NCI-H2107 treated with DMSO at 0.1 percent for 48 hours (cell line): ENCODE measurements around the gene FHOD1.

Experiments used
- DNase-seq: peaks from one replicate; lab custom pipeline; 2025; ENCODE audit not compliant: unreplicated experiment; lab: John Stamatoyannopoulos, UW

FHOD1 gene

GRCh38 chr16:67277999-67278772 is 30.9 kb upstream of the FHOD1 start:
- DNase-seq: no peak

- DNase-seq: no peak
These were observed 30.2 kb upstream of the FHOD1 start for GRCh38 chr16:67277294-67277998.

DNA sequence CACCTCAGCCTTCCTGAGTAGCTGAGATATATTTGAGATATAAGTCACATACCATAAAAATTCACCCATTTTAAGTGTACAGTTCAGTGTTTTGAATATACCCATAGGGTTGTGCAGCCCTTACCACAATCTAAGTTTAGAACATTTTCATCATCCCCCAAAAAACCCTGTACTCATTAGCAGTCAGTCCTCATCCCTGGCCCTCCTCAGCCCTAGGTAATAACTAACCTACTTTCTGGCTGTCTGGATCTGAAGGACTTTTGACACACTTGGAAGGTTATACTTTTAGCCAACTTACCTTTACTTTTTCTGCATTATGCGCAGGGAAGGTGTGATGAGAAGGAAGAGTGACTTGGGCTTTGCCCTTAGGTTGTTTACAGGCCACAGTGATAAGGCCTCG is 28.0 kb upstream of the FHOD1 start:
- DNase-seq: no peak

DNA sequence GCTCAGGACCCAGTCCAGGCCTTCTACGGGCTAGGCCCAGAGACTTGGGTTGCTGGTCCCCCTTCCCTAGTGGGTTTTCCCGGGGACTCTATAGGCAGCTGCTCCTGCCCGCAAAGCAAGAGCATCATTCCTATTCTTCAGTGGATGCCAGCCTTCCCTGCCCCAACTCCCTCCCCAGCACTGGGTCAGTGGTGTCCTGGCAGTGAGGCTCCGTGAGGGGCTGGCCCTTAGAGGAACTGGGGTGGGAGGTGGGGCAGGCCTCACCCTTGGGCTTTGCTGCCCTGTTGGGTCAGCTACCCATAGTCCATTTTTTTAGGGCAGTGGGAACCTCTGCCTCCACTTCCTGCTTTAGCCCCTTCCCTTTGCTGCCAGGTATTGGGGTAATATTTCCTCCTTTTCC is 24.2 kb upstream of the FHOD1 start:
- no peak for DNase-seq

DNA sequence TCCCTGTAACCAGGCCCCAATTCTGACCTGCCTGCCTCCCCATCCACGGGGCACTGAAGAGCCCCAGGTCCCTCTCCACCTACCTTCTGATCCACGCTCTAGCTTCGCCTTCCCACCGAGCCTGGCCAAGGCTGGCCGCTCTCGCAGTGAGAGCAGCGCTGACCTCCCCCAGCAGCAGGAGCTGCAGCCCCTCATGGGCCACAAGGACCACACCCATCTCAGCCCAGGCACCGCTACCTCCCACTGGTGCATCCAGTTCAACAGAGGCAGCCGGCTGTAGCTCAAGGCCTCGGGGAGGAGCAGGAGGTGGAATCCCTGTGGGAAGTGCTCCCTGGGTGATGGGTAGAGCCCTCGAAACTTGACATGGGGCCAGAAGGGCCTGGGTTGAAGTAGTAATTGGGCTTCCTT is 23.7 kb upstream of the FHOD1 start:
- DNase-seq: no peak

GRCh38 chr16:67269766-67270165 is 22.5 kb upstream of the FHOD1 start:
- DNase-seq: no peak

GRCh38 chr16:67268136-67268579 is 20.9 kb upstream of the FHOD1 start:
- DNase-seq: no peak

GRCh38 chr16:67265834-67266233 is 18.6 kb upstream of the FHOD1 start:
- DNase-seq: no peak

DNA sequence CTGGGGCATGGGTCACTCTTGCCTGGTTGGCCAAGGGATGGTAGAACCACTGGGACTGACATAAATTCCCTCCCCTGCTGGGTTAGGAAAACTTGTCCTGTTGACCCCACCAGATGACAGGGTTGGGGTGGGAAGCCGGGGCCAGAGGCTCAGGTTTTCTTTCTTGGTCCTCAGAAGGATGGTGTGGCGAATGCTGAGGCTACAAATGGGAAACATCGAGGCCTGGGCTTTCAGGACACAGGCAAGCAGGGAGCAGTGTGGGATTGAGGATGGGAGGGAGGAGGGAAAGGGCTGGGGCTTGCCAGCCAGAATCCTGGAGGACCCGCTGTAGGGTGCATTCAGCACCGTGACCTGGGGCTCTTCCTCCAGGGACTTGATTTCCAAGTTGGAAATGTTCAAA is 17.6 kb upstream of the FHOD1 start:
- no peak for DNase-seq

GRCh38 chr16:67264277-67264676 is 17.0 kb upstream of the FHOD1 start:
- DNase-seq: no peak

GRCh38 chr16:67263201-67263600 is 15.9 kb upstream of the FHOD1 start:
- no peak for DNase-seq

DNA sequence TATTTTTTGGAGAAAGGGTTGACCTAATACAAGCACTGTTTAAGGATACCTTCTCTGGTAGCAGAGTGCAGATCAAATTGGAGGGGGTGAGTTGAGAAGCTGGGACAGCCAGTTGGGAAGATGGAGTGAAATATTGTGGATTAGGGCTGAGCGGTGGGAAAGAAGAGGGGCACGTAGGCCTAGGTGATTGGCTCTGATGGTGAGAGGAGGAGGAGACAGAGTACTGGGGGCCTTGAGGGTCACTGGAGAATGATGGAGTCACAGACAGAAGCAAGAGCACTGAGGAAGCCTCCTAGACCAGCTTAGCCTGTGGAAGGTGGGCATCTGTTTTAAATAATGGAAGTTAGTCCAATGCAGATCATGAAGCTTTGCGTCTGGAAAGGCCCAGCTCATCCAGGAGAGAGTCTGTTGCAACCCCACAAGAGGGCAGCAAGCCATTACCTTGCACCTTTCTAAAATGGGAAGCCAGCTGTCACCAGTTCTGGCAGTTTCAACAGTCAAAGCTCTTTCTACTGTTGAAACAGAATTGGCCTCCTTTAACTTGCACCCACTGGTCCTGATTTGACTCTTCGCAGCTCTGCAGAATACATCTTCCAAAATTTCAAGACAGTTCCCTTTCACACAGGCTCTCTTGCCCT is 13.3 kb upstream of the FHOD1 start:
- DNase-seq: peak; percentile 71

GRCh38 chr16:67259705-67260104 is 12.4 kb upstream of the FHOD1 start:
- DNase-seq: no peak

- DNase-seq: no peak
These were observed 11.0 kb upstream of the FHOD1 start for GRCh38 chr16:67258161-67258835.

DNA sequence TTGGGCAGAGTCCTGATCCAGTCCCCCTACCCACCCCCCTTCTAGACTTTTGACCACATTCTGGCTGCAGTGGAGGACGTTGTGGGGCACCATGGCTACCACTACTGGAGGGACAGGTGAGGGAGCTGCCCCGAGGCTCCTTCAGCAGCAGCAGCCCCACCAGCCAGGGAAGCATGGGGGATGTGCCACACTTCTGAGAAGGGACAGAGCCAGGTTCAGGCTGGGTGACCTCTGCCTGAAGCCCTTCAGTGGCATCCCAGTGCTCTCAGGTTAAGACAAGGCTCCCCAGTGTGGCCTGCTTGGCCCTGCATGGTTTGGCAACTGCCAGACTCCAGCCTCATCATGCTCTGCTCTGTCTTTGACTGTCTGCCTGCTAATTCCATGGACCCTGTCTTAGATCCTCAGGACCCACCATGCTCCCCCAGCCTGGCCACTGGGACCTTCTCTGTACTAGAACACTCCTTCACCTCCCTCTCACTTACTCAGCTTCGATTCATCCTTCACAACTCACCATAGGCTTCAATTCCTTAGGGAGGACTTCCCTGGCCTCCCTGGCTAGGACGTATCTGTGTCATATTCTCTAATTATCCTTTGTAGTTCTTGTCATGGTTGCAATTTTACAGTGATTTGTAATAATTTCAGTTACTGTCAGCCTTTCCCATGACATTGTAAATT is 10.3 kb upstream of the FHOD1 start:
- DNase-seq: no peak

- no peak for DNase-seq
These were observed 9.5 kb upstream of the FHOD1 start for GRCh38 chr16:67256701-67257230.

DNA sequence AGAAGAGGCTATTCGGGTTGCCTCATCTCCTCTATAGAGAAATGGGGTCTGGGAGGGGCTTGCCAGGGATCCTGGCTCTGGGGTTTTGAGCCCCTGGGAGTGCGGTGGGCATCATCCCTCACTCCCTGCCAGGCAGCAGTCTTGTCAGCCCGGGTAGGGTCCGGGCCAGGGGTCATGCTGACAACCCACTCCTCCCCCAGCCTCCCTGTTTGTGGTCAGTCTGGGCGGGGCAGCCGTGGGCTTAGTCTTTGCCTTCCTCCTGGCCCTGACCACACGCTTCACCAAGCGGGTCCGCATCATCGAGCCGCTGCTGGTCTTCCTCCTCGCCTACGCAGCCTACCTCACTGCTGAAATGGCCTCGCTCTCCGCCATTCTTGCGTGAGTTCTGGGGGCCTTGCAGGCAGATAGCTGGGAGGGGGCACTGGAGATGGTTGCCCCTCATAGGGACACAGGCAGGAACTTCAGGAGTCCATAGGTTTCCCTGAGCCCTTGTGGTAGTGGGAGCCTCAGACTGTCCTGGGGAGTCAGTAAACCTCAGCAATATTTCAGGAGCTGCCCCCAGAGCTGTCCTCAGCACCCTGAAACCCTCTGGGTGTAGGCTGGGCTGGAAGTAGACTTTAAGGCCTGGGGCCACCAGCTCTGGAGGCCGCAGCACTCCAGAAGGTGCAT is 8.4 kb upstream of the FHOD1 start:
- no peak for DNase-seq

DNA sequence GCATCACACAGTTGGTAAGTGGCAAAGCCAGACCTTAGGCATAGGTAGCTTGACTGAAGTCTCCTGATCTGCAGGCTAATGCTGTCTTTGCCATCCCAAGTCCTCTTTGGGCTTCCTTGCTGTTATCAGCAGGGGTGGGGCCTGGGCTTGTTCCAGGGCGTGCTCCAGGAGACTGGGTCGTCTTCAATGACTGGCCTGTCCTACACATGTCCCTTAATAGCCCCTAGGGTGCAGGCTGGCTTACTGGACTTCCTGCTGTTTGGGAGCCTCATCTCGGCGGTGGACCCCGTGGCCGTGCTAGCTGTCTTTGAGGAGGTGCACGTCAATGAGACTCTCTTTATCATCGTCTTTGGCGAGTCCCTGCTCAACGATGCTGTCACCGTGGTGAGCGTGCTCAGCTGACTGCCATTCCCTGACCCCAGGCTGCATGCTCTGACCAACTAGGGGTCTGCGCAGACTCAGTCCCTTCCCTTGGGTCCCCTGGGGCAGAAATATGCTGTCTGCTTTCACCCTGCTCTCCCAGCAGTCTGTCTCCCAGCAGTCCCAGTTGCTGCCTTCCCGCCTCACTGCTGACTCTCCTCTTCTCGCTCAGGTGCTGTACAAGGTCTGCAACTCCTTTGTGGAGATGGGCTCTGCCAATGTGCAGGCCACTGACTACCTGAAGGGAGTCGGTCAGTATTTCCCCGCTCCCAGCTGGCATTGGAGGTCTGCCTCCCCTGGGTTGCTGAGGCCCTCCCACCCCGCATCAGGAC is 7.7 kb upstream of the FHOD1 start:
- no peak for DNase-seq
